Activated CD4-positive, alpha-beta T cell treated with anti-CD3 and anti-CD28 coated beads, Interleukin-2, Interleukin-4, amounts not matched to agents 100 ng/mL and 50 ng/mL, durations not matched to agents 16 hours and 8 hours (primary cell): ENCODE results near the gene TIMMDC1.
"Not testable (repeated sequence)": the region's sequence is repeated elsewhere in the genome, so short reads cannot be mapped to it uniquely, and the experiment has no call there.

Experiments used
- DNase-seq: peaks from one replicate; pipeline ENCODE4 v3.0.0-alpha.2; 2020; ENCODE audit warnings: low spot score

TIMMDC1 gene

GRCh38 chr3:119510690-119511089 is 12.3 kb downstream of the TIMMDC1 start:
- DNase-seq: no peak

DNA sequence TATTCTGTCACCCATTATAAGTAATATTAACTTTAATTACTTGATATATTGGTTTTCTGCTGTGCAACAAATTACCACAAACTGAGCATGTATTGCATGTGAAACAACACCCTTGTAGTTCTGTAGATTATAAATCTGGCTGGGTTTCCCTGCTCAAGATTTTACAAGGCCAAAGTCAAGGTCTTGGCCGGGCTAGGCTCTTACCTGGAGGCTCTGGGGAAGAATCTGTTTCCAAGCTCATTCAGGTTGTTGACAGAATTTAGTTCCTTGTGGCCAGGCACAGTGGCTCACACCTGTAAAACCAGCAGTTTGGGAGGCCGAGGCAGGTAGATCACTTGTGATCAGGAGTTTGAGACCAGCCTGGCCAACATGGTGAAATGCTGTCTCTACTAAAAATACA is 16.3 kb downstream of the TIMMDC1 start:
- DNase-seq: no peak

GRCh38 chr3:119517112-119517511 is 18.8 kb downstream of the TIMMDC1 start:
- DNase-seq: no peak

GRCh38 chr3:119518026-119518425 is 19.7 kb downstream of the TIMMDC1 start:
- DNase-seq: no peak

- DNase-seq: no peak
Measured at GRCh38 chr3:119524931-119525662, 26.8 kb downstream of the TIMMDC1 start.

DNA sequence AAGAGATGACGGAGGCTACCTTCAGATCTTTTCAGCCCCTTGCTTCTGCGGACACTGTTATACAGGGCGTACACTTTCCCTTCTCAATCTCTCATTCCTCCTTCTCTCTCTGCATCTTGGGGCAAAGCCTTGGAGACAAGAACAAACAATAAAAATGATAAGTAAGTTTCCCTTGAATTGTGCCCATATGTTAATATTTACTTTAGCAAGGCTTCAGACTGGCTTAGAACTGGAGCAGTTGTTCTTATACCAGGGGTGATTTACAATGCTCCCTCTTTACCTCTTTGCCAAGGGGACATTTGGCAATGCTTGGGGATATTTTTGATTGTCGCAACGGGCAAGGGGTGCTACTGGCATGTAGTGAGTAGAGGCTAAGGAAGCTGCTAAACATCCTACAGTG is 29.4 kb downstream of the TIMMDC1 start:
- DNase-seq: no peak

DNA sequence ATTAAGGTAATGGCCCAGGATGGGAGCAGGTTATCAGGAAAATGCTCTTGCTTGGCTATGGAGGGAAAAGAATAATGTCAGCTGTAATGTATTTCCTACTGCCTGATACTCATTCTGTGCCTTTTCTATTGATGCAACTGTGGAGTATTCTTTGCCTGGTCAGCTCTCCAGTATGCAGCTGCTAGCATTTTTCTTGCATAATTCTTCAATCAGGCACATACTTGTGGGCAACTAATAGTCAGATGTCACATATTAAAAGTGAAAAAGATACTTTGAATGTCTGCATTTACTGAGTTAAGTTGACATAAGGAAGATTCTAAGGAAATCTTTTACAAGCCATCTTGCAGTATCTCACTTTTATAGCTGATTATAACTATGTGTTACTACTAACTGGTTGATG is 31.5 kb downstream of the TIMMDC1 start:
- no peak for DNase-seq

DNA sequence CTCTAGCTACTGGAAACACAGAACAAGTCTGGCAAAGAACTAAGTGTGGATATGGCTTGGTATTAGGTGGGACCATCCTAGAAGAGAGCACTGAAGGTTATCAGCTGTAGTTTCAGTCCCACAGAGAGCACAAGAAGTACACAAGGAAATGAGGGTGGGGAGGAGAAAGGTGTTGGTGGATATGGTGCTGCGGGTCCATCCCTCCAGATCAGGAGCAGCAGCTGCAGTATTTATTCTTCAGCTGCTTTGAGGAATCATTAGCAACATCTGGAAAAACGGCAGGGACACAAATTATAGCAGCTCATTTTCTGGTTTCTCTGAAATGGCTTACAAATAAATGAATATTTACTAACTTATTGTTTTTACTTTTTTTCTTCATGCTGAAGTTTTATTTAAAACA is 32.1 kb downstream of the TIMMDC1 start:
- DNase-seq: no peak

DNA sequence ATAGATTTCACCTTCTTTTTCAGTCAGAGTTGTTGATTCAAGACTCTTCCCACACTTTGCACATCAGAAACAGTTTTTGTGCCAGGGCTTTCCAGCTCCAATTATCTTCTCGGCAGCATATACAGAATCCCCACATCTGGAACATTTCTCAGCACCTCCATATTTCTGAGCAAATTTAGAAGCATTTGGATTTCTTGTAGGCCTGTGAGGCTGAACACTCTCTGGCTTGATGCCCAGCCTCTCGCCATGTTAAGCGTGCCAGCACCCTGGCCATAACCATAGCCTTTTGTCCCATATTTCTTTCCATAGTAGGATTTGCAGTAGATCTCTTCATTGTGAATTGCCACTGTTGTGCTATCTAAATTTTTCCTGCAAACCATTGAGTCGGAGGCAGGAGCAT is 32.8 kb downstream of the TIMMDC1 start:
- no peak for DNase-seq

- no peak for DNase-seq
Measured at GRCh38 chr3:119534296-119534695, 35.9 kb downstream of the TIMMDC1 start.

- no peak for DNase-seq
Measured at GRCh38 chr3:119536757-119537156, 38.4 kb downstream of the TIMMDC1 start.

GRCh38 chr3:119538772-119539171 is 40.4 kb downstream of the TIMMDC1 start:
- DNase-seq: no peak

DNA sequence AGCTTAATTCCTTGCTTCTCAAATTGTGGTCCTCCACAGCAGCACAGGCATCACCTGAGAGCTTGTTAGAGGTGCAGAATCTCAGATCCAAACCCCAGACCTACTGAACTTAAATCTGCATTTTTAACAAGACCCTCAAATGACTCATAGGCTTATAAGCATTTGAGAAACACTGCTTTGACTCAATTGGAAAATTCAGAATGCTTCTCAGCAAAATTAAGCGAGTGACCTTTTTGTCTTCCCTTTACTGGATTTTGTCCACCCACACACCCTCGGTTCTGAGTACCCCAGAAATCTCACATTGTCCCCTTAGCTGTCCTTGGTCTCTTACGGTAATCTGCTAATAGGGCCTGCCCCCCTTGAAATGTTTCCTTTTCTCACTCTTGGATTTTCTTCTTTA is 43.2 kb downstream of the TIMMDC1 start:
- DNase-seq: no peak

DNA sequence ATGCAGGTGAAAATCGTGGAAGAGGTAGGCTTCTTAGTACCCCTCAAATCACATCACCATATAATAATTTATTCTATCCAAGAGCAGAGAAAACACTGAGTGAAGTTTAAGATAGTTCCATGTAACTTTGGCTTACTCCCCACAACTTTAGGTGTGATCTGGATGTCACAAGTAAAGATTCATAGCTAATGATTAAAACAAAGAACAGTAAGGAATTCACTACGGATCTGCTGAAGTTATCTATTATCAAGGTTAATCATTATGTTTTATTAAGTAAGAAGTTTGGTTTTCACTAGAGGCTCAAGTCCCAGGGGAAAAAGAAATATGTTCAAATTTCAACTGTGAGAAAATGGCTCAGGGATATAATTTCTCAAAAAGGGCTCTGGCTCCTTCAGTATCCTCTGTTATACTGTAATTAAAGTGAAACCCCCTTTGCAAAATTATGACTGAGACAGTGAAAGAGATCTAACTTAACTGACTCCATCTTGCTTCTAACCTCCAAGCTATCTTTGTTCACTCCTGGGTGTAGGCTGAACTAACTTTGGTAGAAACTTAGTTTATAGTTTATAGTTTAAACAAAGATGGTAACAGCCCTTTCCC is 43.9 kb downstream of the TIMMDC1 start:
- DNase-seq: no peak

- DNase-seq: no peak
Measured at GRCh38 chr3:119543147-119543546, 44.8 kb downstream of the TIMMDC1 start.

GRCh38 chr3:119547227-119547626 is 48.9 kb downstream of the TIMMDC1 start:
- DNase-seq: no peak

GRCh38 chr3:119548341-119548740 is 50.0 kb downstream of the TIMMDC1 start:
- no peak for DNase-seq

DNA sequence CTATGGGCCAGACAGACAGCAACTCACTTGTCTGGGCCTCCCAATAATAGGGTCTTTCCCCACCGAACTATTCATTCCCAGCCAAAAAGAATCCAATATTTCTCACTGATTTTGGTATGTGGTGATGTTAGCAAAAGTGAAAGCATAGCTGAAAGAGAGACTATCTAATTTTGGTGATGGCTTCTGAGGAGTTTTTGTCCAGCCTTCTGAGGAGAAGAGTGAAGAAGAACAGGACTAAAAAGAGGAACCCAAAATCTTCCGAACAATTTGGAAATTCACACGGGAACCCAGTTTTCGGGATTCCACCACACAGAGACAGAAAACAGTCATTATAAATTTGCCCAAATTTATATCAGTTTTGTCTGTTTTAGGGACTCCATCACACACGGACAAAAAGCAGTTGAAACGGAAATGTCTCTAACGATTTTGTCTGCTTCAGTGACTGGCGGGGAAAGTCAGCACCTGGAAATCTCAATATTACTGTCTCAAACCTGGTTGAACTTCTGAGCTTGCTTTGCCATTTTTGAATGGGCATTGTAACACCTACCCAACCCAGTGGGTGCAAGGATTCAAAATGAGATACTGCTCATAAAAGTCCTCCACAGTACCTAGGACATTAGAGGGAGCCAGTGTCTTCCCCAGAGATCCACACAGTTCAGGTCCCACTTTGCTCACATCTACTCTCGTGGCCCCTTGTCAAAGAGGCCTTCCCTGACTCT is 52.0 kb downstream of the TIMMDC1 start:
- no peak for DNase-seq

- no peak for DNase-seq
Measured at GRCh38 chr3:119551598-119551997, 53.3 kb downstream of the TIMMDC1 start.

DNA sequence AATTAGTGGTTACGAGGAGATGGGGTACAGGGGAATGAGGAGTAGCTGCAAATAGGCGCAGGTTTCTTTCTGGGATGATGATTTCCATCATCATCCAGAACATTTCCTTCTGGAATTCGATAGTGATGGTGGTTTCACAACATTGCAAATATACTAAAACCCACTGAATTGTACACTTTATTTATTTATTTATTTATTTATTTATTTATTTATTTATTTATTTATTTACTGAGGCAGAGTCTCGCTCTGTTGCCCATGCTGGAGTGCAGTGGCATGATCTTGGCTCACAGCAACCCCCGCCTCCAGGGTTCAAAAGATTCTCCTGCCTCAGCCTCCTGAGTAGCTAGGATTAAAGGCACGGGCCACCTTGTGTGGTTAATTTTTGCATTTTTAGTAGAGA is 54.6 kb downstream of the TIMMDC1 start:
- DNase-seq: not testable (repeated sequence)

- DNase-seq: no peak
Measured at GRCh38 chr3:119553823-119554415, 55.6 kb downstream of the TIMMDC1 start.

DNA sequence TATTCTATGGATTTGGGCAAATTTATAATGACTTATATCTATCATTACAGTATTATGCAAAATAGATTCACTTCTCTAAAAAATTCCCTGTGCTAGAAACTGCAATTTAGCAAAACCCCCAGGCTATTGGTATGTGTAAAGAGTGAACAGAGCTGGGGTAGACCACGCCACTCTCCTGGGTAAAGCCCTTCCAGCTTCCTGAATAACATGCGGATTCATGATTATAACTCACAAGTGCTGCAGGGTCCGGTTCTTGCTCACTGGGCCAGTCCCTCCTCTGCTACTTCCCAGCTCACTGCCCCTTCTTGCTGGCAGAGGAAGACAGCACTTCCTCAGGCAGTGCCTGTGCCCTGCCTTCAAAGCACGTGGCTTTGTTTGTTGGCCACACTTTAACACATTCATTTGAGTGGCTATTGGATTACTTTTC is 57.0 kb downstream of the TIMMDC1 start:
- DNase-seq: no peak

DNA sequence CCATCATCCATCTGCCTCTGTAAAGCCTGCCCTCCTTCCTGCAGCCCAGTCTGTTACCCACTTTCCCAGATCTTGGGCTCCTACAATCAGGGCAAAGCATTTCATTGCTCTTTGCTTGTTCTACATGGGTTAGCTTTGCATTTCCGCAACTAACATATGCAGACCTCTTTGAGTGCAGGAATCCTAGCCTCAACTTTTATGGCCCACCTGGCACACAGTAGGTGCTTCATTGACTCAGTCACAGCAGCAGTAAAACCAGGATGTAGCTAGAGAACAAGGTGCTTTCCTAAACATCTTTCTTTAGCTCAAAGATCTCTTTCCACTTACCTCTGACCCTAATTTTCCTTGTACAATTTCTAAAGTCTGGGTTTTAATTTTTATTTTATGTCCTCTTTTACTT is 57.6 kb downstream of the TIMMDC1 start:
- DNase-seq: no peak
